IMR-90 (cell line): Measurements from ENCODE around the gene LYPD6B. TPM values are rescaled to one million over a fixed set of nuclear protein-coding genes. Genes with fewer than 3 reads are reported as not detected.

Experiments
- ATAC-seq: fragments of 200-7000 bp; cut with Tn5 transposase; 2 replicates; pipeline ENCODE4 v1.9.1; 2020; ENCODE audit warnings: low read depth, mild to moderate bottlenecking, moderate library complexity
- BruUV-seq: library from RNA; stranded (reverse); fragments of 400-500 nt; replicated peaks from 2 replicates; lab custom pipeline; 2021; lab: Mats Ljungman, UMichigan
- CTCF ChIA-PET: fragments of 300-600 bp; formaldehyde crosslinking; extraction: SDS; loops from one replicate; lab custom pipeline; 2021; ENCODE audit warnings: antibody characterized with exemption; lab: Yijun Ruan, JAX
- POLR2A ChIA-PET: fragments of 300-600 bp; sonication (Branson Sonifier 250); formaldehyde crosslinking; loops from one replicate; lab custom pipeline; 2022; ENCODE audit warnings: antibody characterized with exemption; ENCODE audit not compliant: unreplicated experiment; lab: Charles Lee
- DNase-seq: peaks from one replicate; pipeline ENCODE4 v3.0.0; 2013
- H2AFZ ChIP-seq: replicated peaks from 2 replicates; pipeline ENCODE3; 2013; ENCODE audit warnings: low read length, mild to moderate bottlenecking; ENCODE audit not compliant: poor library complexity
- H2AK5ac ChIP-seq: 2 replicates; pipeline ENCODE4 v1.6.1; 2013; ENCODE audit warnings: low read depth, low read length, inconsistent platforms
- H2AK9ac ChIP-seq: replicated peaks from 2 replicates; pipeline ENCODE3; 2013; ENCODE audit warnings: mild to moderate bottlenecking, low read depth, low read length, moderate library complexity; ENCODE audit not compliant: poor library complexity
- H2BK120ac ChIP-seq: 2 replicates; pipeline ENCODE4 v1.6.1; 2013; ENCODE audit warnings: low read depth, low read length, inconsistent platforms
- H2BK15ac ChIP-seq: 3 replicates; pipeline ENCODE4 v1.6.1; 2013; ENCODE audit warnings: low read depth, low read length, inconsistent platforms
- H2BK20ac ChIP-seq: 2 replicates; pipeline ENCODE4 v1.6.1; 2013; ENCODE audit warnings: low read depth, mild to moderate bottlenecking, inconsistent platforms, low read length, moderate library complexity
- H2BK5ac ChIP-seq: 2 replicates; pipeline ENCODE4 v1.6.1; 2013; ENCODE audit warnings: mild to moderate bottlenecking, low read depth, low read length, inconsistent platforms; ENCODE audit not compliant: poor library complexity, severe bottlenecking
- H3K14ac ChIP-seq: replicated peaks from 2 replicates; pipeline ENCODE4 v1.6.1; 2013; ENCODE audit warnings: low read depth, low read length, inconsistent platforms
- H3K18ac ChIP-seq: 2 replicates; pipeline ENCODE4 v1.6.1; 2013; ENCODE audit warnings: low read depth, low read length, control low read depth
- H3K23ac ChIP-seq: 2 replicates; pipeline ENCODE4 v1.6.1; 2013; ENCODE audit warnings: low read depth, low read length, inconsistent platforms
- H3K27ac ChIP-seq: 2 replicates; pipeline ENCODE4 v1.5.1; 2013; ENCODE audit warnings: mild to moderate bottlenecking, control low read depth, low read length; ENCODE audit not compliant: insufficient read depth
- H3K27me3 ChIP-seq: 2 replicates; pipeline ENCODE4 v1.6.1; 2013; ENCODE audit warnings: low read length; ENCODE audit not compliant: control insufficient read depth, insufficient read depth
- H3K36me3 ChIP-seq: 2 replicates; pipeline ENCODE4 v1.6.1; 2013; ENCODE audit warnings: low read length, mixed read lengths; ENCODE audit not compliant: control insufficient read depth, insufficient read depth
- H3K4ac ChIP-seq: 2 replicates; pipeline ENCODE4 v1.6.1; 2013; ENCODE audit warnings: low read depth, low read length, inconsistent platforms
- H3K4me1 ChIP-seq: 2 replicates; pipeline ENCODE4 v1.6.1; 2013; ENCODE audit warnings: low read length, mixed read lengths; ENCODE audit not compliant: control insufficient read depth, insufficient read depth
- H3K4me2 ChIP-seq: 2 replicates; pipeline ENCODE4 v1.6.1; 2013; ENCODE audit warnings: low read depth, mild to moderate bottlenecking, control low read depth, low read length, moderate library complexity
- H3K4me3 ChIP-seq: 2 replicates; pipeline ENCODE4 v1.5.1; 2013; ENCODE audit warnings: low read depth, mild to moderate bottlenecking, control low read depth, low read length, moderate library complexity; ENCODE audit not compliant: insufficient read depth
- H3K56ac ChIP-seq: 2 replicates; pipeline ENCODE4 v1.6.1; 2013; ENCODE audit warnings: low read length, inconsistent platforms; ENCODE audit not compliant: insufficient read depth; ENCODE audit errors: extremely low read depth
- H3K79me1 ChIP-seq, 2 experiments: 2 replicates each; pipeline ENCODE4 v1.6.1; 2013; ENCODE audit warnings: low read length in 2 of 2, inconsistent platforms in 1 of 2, low read depth in 1 of 2
- H3K9ac ChIP-seq: 2 replicates; pipeline ENCODE4 v1.6.1; 2013; ENCODE audit warnings: low read depth, low read length, control low read depth
- H3K9me1 ChIP-seq: 2 replicates; pipeline ENCODE4 v1.6.1; 2013; ENCODE audit warnings: low read length, inconsistent platforms; ENCODE audit not compliant: insufficient read depth
- H3K9me3 ChIP-seq: 2 replicates; pipeline ENCODE4 v1.6.1; 2013; ENCODE audit warnings: low read length; ENCODE audit not compliant: control insufficient read depth, insufficient read depth
- H4K20me1 ChIP-seq: 2 replicates; pipeline ENCODE4 v1.6.1; 2013; ENCODE audit warnings: low read length, inconsistent platforms; ENCODE audit not compliant: insufficient read depth
- H4K5ac ChIP-seq: 2 replicates; pipeline ENCODE4 v1.6.1; 2013; ENCODE audit warnings: mild to moderate bottlenecking, low read depth, low read length, control low read depth
- H4K8ac ChIP-seq, 2 experiments: 2 replicates each; pipeline ENCODE4 v1.6.1; 2013; ENCODE audit warnings: low read depth in 2 of 2, low read length in 2 of 2, control low read depth in 1 of 2, inconsistent platforms in 1 of 2
- H4K91ac ChIP-seq: 2 replicates; pipeline ENCODE4 v1.6.1; 2013; ENCODE audit warnings: low read depth, low read length, inconsistent platforms; ENCODE audit not compliant: insufficient read depth
- BHLHE40 ChIP-seq: fragments of 150-350 bp; IDR thresholded peaks from 2 replicates; pipeline ENCODE4 v1.6.1; 2016; ENCODE audit warnings: mild to moderate bottlenecking, low read depth, low read length
- MAFK ChIP-seq: IDR thresholded peaks from 2 replicates; pipeline ENCODE4 v1.6.1; 2012; ENCODE audit warnings: low read depth, low read length, improper control_type of control experiment
- WGBS, 2 experiments: methylation state at CpG; one replicate each; pipeline versions ENCODE4 v1.1.5 to v1.1.7; 2013; ENCODE audit warnings: missing lambda C conversion rate in 2 of 2; ENCODE audit not compliant: insufficient read length in 1 of 2; ENCODE audit errors: extremely low coverage in 2 of 2; 5-methylcytosine and 5-hydroxymethylcytosine counted together
- dilution Hi-C: fragments of 300-500 bp; cut with HindIII; formaldehyde crosslinking; loops from one replicate; pipeline ENCODE4 v1.14.3; 2018; ENCODE audit warnings: low sequenced_read_pairs; ENCODE audit not compliant: unreplicated experiment
- in situ Hi-C: fragments of 300-500 bp; cut with MboI; formaldehyde crosslinking; loops from 3 replicates; pipeline ENCODE4 v1.14.3; 2019; ENCODE audit warnings: low sequenced_read_pairs, inconsistent platforms, mixed read lengths
- intact Hi-C: fragments of 100-400 bp; cut with micrococcal nuclease; formaldehyde crosslinking; loops from 2 replicates; pipeline ENCODE4 v1.10.0; 2022
- polyA plus RNA-seq, 3 experiments: library from polyadenylated mRNA; depleted of rRNA; stranded (reverse); fragments of >200 nt; gene quantifications; 2 replicates each; pipeline ENCODE4 v1.2.3, GENCODE V29; 2012; ENCODE audit warnings: low replicate concordance in 1 of 3
- total RNA-seq: library from RNA; depleted of rRNA; stranded (reverse); fragments of >200 nt; gene quantifications from 2 replicates; pipeline ENCODE4 v1.2.3, GENCODE V29; 2012
- TF ChIP-seq, protein P1 (sequence below): conservative IDR thresholded peaks from 2 replicates; pipeline ENCODE4 v1.5.1; 2012; ENCODE audit warnings: mild to moderate bottlenecking, low read depth, low read length, improper control_type of control experiment

The LYPD6B gene
- total and polyA plus RNA-seq, 2 of the 4 experiments (the other 2 are of a cell fraction) = 0.05 TPM; not detected in 1

DNA sequence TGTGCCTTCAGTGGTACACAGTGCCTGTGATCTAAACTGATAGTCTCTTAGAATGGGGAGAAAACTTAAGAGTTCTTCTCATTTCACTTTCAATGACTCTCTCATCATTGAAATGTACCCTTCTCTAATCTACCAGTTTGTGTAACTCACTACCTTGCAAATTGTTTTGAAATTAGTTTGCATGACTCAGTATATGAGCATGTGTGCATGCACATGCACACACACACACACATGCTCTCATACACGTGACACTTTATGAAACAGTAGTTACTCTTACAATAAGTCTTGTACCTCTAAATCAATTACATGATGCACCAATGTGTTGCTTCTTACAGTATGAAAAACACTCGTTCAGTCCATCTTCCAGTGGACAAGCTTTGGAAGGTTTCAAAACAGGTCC lies 10.6 kb downstream of the LYPD6B start:
- peak overlapping the region; percentile 45; the same call in 1 of the 2 replicates for H4K91ac ChIP-seq
- H3K4me3 ChIP-seq = no peak overlapping the region
- H3K27me3 ChIP-seq = no peaks in the 10 kb centered on the region
- dilution Hi-C loops (no loop called here), in situ Hi-C loops (no loop called here), intact Hi-C loops (no loop called here)
- peak; percentile 80 for TF ChIP-seq BHLHE40
- peak; percentile 23; the same call in 1 of the 2 replicates for TF ChIP-seq MAFK
- TF ChIP-seq, protein P1, sequence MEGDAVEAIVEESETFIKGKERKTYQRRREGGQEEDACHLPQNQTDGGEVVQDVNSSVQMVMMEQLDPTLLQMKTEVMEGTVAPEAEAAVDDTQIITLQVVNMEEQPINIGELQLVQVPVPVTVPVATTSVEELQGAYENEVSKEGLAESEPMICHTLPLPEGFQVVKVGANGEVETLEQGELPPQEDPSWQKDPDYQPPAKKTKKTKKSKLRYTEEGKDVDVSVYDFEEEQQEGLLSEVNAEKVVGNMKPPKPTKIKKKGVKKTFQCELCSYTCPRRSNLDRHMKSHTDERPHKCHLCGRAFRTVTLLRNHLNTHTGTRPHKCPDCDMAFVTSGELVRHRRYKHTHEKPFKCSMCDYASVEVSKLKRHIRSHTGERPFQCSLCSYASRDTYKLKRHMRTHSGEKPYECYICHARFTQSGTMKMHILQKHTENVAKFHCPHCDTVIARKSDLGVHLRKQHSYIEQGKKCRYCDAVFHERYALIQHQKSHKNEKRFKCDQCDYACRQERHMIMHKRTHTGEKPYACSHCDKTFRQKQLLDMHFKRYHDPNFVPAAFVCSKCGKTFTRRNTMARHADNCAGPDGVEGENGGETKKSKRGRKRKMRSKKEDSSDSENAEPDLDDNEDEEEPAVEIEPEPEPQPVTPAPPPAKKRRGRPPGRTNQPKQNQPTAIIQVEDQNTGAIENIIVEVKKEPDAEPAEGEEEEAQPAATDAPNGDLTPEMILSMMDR = no peak
- POLR2A ChIA-PET = no interaction called here
- H2BK20ac ChIP-seq = peak overlapping the region; percentile 33; the same call in 1 of the 2 replicates
- no peak overlapping the region for H3K18ac ChIP-seq
- no peak overlapping the region for H2BK5ac ChIP-seq
- H3K4me1 ChIP-seq = no peaks in the 10 kb centered on the region
- H3K79me1 ChIP-seq = no peaks in the 10 kb centered on the region
- no peak overlapping the region for H3K56ac ChIP-seq
- no TSS peak for BruUV-seq
- no peaks in the 10 kb centered on the region for H3K36me3 ChIP-seq
- no peak overlapping the region for H3K9ac ChIP-seq
- no peak overlapping the region for H4K5ac ChIP-seq
- H4K20me1 ChIP-seq = no peaks in the 10 kb centered on the region
- no peak overlapping the region for H2AK9ac ChIP-seq
- H3K4me2 ChIP-seq = no peak overlapping the region
- DNase-seq = peak; percentile 62
- no peak overlapping the region for H2AFZ ChIP-seq
- H3K9me3 ChIP-seq = no peaks in the 10 kb centered on the region; the same call in 1 of the 2 replicates
- no peak overlapping the region for H3K23ac ChIP-seq
- no peak overlapping the region for H2BK120ac ChIP-seq
- H3K27ac ChIP-seq = no peak overlapping the region
- CTCF ChIA-PET = interaction anchor here (1.1 kb wide), 1 partner anchor 8 kb away, joined by 3 read pairs; no protein-coding TSS in a partner anchor
- no peak overlapping the region for H3K4ac ChIP-seq
- no peak overlapping the region for H4K8ac ChIP-seq
- no peak overlapping the region for H2BK15ac ChIP-seq
- no peaks in the 10 kb centered on the region for H3K9me1 ChIP-seq
- WGBS, 2 experiments = no CpG with 5 or more reads among the region's 2 CpGs
- no peak overlapping the region for H2AK5ac ChIP-seq
- no peak overlapping the region for H3K14ac ChIP-seq
- no peak for ATAC-seq
